GM12874 (cell line): ENCODE measurements around the gene BLOC1S5.
A peak's percentile ranks its signal among the peaks of the same experiment; 100 is the strongest.

Source experiments
- CTCF ChIP-seq: IDR thresholded peaks from 2 replicates; pipeline ENCODE4 v1.5.1; 2011; ENCODE audit warnings: low read depth, mild to moderate bottlenecking, control low read depth, low read length, moderate library complexity; ENCODE audit not compliant: insufficient read depth

Gene BLOC1S5

GRCh38 chr6:8017276-8017701 lies 46.9 kb downstream of the BLOC1S5 start:
- no peak for TF ChIP-seq CTCF

GRCh38 chr6:8014947-8015346 lies 49.2 kb downstream of the BLOC1S5 start:
- no peak for TF ChIP-seq CTCF

- no peak for TF ChIP-seq CTCF
These were observed 50.4 kb downstream of the BLOC1S5 start for GRCh38 chr6:8013763-8014162.

GRCh38 chr6:8006208-8006607 lies 58.0 kb downstream of the BLOC1S5 start:
- TF ChIP-seq CTCF: peak; percentile 16; the same call in 1 of the 2 replicates

GRCh38 chr6:8005136-8005535 lies 59.1 kb downstream of the BLOC1S5 start:
- no peak for TF ChIP-seq CTCF

- no peak for TF ChIP-seq CTCF
These were observed 63.6 kb downstream of the BLOC1S5 start for GRCh38 chr6:8000636-8001035.

GRCh38 chr6:8000188-8000596 lies 64.0 kb downstream of the BLOC1S5 start:
- no peak for TF ChIP-seq CTCF

GRCh38 chr6:7999201-7999600 lies 65.0 kb downstream of the BLOC1S5 start:
- no peak for TF ChIP-seq CTCF
